Endothelial cell of umbilical vein (primary cell): ENCODE measurements around the gene CARD11.

ENCODE experiments used
- CTCF ChIP-seq, 2 donors: IDR thresholded peaks; 1 replicate in 1 of 2; 2 replicates in 1 of 2; pipeline ENCODE4 v1.5.1; 2011; ENCODE audit warnings: low read length in 2 of 2, mild to moderate bottlenecking in 2 of 2, moderate library complexity in 2 of 2, control low read depth in 1 of 2, inconsistent platforms in 1 of 2, low read depth in 1 of 2; ENCODE audit not compliant: insufficient read depth in 1 of 2; ENCODE audit errors: extremely low read depth in 1 of 2
- MAX ChIP-seq: IDR thresholded peaks from 2 replicates; pipeline ENCODE4 v1.6.1; 2011; ENCODE audit not compliant: insufficient read depth, insufficient read length
- POLR2A ChIP-seq: IDR thresholded peaks from 2 replicates; pipeline ENCODE4 v1.6.1; 2012; ENCODE audit warnings: low read depth, mild to moderate bottlenecking, control low read depth, low read length
- POLR2AphosphoS5 ChIP-seq: IDR thresholded peaks from 2 replicates; pipeline ENCODE4 v1.6.1; 2012; ENCODE audit warnings: low read depth, mild to moderate bottlenecking, control low read depth, low read length, moderate library complexity; ENCODE audit not compliant: insufficient read depth

GRCh38 chr7:3034591-3035150, 9.0 kb downstream of the CARD11 start:
- no peak for TF ChIP-seq CTCF (IDR thresholded peaks at IDR 0.05; ENCODE audit: extremely low read depth in 1 of 2, insufficient read depth in 1 of 2, low read depth in 1 of 2, low read length in 2 of 2)
- TF ChIP-seq MAX = no peak
- no peak for TF ChIP-seq POLR2A
- TF ChIP-seq POLR2AphosphoS5 = no peak
